Central memory CD4-positive, alpha-beta T cell (primary cell): ENCODE results near the gene CACNG6.

Source experiments
- DNase-seq: peaks from one replicate; pipeline ENCODE4 v3.0.0; 2022

The CACNG6 gene

GRCh38 chr19:54047616-54048015 lies 56.2 kb downstream of the CACNG6 start:
- DNase-seq: no peak
